ENCODE measurements around the gene SWI5.

The SWI5 gene

GRCh38 chr9:128321879-128322403 lies 45.9 kb downstream of the SWI5 start:
- no peak for DNase-seq

- peak; percentile 85 for DNase-seq
Measured at GRCh38 chr9:128322404-128323211, 46.5 kb downstream of the SWI5 start, which contains the start of the genes COQ4 and TRUB2. Gene COQ4, plus strand, starts transcription at chr9:128322839. Its CDS starts 20 bp downstream, at chr9:128322859. Gene TRUB2, minus strand, starts transcription at chr9:128322447. Its CDS starts 39 bp downstream, at chr9:128322408.

- no peak for DNase-seq
Measured at GRCh38 chr9:128323212-128323730, 47.2 kb downstream of the SWI5 start.

GRCh38 chr9:128323791-128324190 lies 47.7 kb downstream of the SWI5 start:
- no peak for DNase-seq

- DNase-seq: no peak
Measured at GRCh38 chr9:128324401-128324800, 48.3 kb downstream of the SWI5 start.

- DNase-seq: no peak
Measured at GRCh38 chr9:128325629-128326028, 49.6 kb downstream of the SWI5 start.

GRCh38 chr9:128333451-128333869 lies 57.4 kb downstream of the SWI5 start:
- no peak for DNase-seq

GRCh38 chr9:128335161-128335560 lies 59.1 kb downstream of the SWI5 start:
- DNase-seq: no peak

GRCh38 chr9:128335914-128336313 lies 59.8 kb downstream of the SWI5 start:
- DNase-seq: no peak

- no peak for DNase-seq
Measured at GRCh38 chr9:128337936-128338335, 61.9 kb downstream of the SWI5 start.

All from NCI-H524 treated with DMSO at 0.1 percent for 48 hours (cell line).